HepG2 (cell line): ENCODE results near the gene ADORA2B.

Experiments used
- POLR2A ChIP-seq, 2 experiments: IDR thresholded peaks; 2 replicates each; pipeline ENCODE4 v1.6.1; 2011; ENCODE audit warnings: low read depth in 2 of 2, low read length in 2 of 2, mild to moderate bottlenecking in 1 of 2, moderate library complexity in 1 of 2; ENCODE audit not compliant: insufficient read depth in 1 of 2
- RELA ChIP-seq: sonication (generic); formaldehyde crosslinking; IDR thresholded peaks from 2 replicates; pipeline ENCODE4 v1.4.0; 2020; ENCODE audit warnings: missing genetic modification reagents
- TF ChIP-seq, protein P1 (sequence below): sonication (generic); formaldehyde crosslinking; IDR thresholded peaks from 2 replicates; pipeline ENCODE4 v1.5.0; 2020; ENCODE audit warnings: mild to moderate bottlenecking, missing genetic modification reagents, moderate library complexity

DNA sequence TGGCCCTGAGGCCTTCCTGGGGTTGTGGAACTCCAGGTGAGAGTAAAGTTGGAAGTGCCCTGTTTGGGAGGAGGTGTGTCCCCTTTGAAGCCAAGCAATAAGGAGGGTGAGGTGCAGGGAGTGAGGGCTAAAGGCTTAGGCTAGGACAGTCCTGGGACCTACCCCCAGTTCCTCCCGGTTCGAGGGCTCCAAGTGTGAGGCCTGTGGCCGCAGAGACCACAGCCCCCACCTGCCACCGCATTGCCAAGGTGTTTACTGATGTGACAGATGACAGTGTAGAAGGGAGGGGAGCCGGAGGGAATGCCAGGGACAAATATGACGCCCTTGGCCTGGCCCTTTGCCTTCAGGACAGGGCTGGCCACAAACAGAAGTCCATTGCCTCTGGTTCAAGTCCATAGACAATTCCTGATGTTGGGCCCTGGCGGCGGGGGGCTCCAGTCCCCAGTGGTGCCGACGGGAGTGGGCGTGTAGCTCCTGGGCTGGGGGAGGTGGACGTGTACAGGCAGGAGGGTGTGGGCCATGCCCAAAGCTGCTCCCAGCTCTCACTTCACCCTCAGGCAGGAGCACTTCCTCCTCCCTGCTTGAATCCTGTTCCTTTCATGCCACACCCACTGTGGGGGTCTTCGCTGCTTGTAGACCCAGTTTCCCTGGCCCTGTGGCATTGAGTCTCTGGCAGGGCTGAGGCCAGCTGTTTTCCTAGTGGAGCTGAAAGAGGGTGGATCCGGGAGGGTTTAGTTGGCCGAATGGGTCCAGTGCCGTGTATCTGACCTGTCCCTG is 3.2 kb downstream of the ADORA2B start:
- no peak for TF ChIP-seq POLR2A (IDR thresholded peaks at IDR 0.05; ENCODE audit: insufficient read depth in 1 of 2, low read depth in 2 of 2, low read length in 2 of 2)
- TF ChIP-seq RELA (CRISPR knock-in tag), result no peak
- TF ChIP-seq, protein P1, sequence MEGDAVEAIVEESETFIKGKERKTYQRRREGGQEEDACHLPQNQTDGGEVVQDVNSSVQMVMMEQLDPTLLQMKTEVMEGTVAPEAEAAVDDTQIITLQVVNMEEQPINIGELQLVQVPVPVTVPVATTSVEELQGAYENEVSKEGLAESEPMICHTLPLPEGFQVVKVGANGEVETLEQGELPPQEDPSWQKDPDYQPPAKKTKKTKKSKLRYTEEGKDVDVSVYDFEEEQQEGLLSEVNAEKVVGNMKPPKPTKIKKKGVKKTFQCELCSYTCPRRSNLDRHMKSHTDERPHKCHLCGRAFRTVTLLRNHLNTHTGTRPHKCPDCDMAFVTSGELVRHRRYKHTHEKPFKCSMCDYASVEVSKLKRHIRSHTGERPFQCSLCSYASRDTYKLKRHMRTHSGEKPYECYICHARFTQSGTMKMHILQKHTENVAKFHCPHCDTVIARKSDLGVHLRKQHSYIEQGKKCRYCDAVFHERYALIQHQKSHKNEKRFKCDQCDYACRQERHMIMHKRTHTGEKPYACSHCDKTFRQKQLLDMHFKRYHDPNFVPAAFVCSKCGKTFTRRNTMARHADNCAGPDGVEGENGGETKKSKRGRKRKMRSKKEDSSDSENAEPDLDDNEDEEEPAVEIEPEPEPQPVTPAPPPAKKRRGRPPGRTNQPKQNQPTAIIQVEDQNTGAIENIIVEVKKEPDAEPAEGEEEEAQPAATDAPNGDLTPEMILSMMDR (CRISPR knock-in tag), result no peak
